Measurements from ENCODE around the gene ZSWIM7. TPM values are rescaled to one million over a fixed set of nuclear protein-coding genes. Genes with fewer than 3 reads are reported as not detected.
A peak's percentile ranks its signal among the peaks of the same experiment; 100 is the strongest.

The ZSWIM7 gene
- total and polyA plus RNA-seq, 7 experiments from 2014 or later: 10.0 to 82.7 (median 39.0) TPM

GRCh38 chr17:16023881-16024280 lies 24.4 kb upstream of the ZSWIM7 start:
- ATAC-seq (no peak), DNase-seq (no peak)
- Histone ChIP-seq H3K27ac (ENCODE audit: low read depth, low read length) (no peak overlapping the region), H3K9me3 (ENCODE audit: control insufficient read depth in 2 of 3, low read length in 3 of 3) (no peaks in the 10 kb centered on the region), H3K4me1 (ENCODE audit: control insufficient read depth in 2 of 2, insufficient read depth in 2 of 2, low read length in 2 of 2) (no peaks in the 10 kb centered on the region), H3K4me3 (ENCODE audit: low read length) (no peak overlapping the region), H3K36me3 (ENCODE audit: control insufficient read depth in 2 of 3, insufficient read depth in 3 of 3, low read length in 3 of 3) (peaks cover 14 to 57% (median 35%) of the 10 kb centered on the region in 3 experiments), H3K27me3 (ENCODE audit: control insufficient read depth in 2 of 2, insufficient read depth in 2 of 2, low read length in 2 of 2) (no peaks in the 10 kb centered on the region)
- ChIA-PET CTCF (no interaction called here), POLR2A (interaction anchor here (0.7 kb wide), 1 partner anchor 22 kb away, joined by 3 read pairs; no protein-coding TSS in a partner anchor)
- no peaks in the 10 kb centered on the region for H3K27me3 Mint-ChIP-seq
- H3K4me1 Mint-ChIP-seq: peaks cover 0 to 30% (median 19%) of the 10 kb centered on the region in 7 donors
- no peaks in the 10 kb centered on the region for H3K9me3 Mint-ChIP-seq
- H3K36me3 Mint-ChIP-seq: peaks cover 20 to 55% (median 35%) of the 10 kb centered on the region in 5 donors
- intact Hi-C loops (cut with micrococcal nuclease): loop anchor here in 1 of 2 donors (10.0 kb wide), 1 partner anchor 191 kb away; the partner anchor contains the start of genes NCOR1 and PIGL
- H3K4me3 Mint-ChIP-seq: no peak overlapping the region
- H3K27ac Mint-ChIP-seq: peak overlapping the region in 1 of 9 donors; percentile 82

GRCh38 chr17:16019347-16019746 lies 19.8 kb upstream of the ZSWIM7 start:
- H3K27me3 Mint-ChIP-seq: no peaks in the 10 kb centered on the region
- intact Hi-C loops (cut with micrococcal nuclease): no loop called here
- POLR2A ChIA-PET: interaction anchor here (0.6 kb wide), 1 partner anchor 134 kb away, joined by 3 read pairs; no protein-coding TSS in a partner anchor
- CTCF ChIA-PET: no interaction called here
- H3K9me3 Mint-ChIP-seq: no peaks in the 10 kb centered on the region
- Histone ChIP-seq H3K4me1 (ENCODE audit: control insufficient read depth in 2 of 2, insufficient read depth in 2 of 2, low read length in 2 of 2) (no peaks in the 10 kb centered on the region), H3K9me3 (ENCODE audit: control insufficient read depth in 2 of 3, low read length in 3 of 3) (no peaks in the 10 kb centered on the region), H3K4me3 (ENCODE audit: low read length) (no peak overlapping the region), H3K36me3 (ENCODE audit: control insufficient read depth in 2 of 3, insufficient read depth in 3 of 3, low read length in 3 of 3) (peaks cover 7 to 31% (median 12%) of the 10 kb centered on the region in 3 experiments), H3K27me3 (ENCODE audit: control insufficient read depth in 2 of 2, insufficient read depth in 2 of 2, low read length in 2 of 2) (no peaks in the 10 kb centered on the region), H3K27ac (ENCODE audit: low read depth, low read length) (no peak overlapping the region)
- no peak for DNase-seq
- no peak for ATAC-seq
- peaks cover 8 to 36% (median 20%) of the 10 kb centered on the region in 5 donors for H3K36me3 Mint-ChIP-seq
- H3K4me1 Mint-ChIP-seq: peaks cover 4 to 39% (median 15%) of the 10 kb centered on the region in 7 donors
- peak overlapping the region in 6 of 9 donors; percentile 23 to 82 (median 56) for H3K27ac Mint-ChIP-seq
- H3K4me3 Mint-ChIP-seq: no peak overlapping the region

- Histone ChIP-seq H3K36me3 (ENCODE audit: control insufficient read depth in 2 of 3, insufficient read depth in 3 of 3, low read length in 3 of 3) (peaks cover 7 to 26% (median 22%) of the 10 kb centered on the region in 3 experiments), H3K27ac (ENCODE audit: low read depth, low read length) (no peak overlapping the region), H3K4me3 (ENCODE audit: low read length) (no peak overlapping the region), H3K9me3 (ENCODE audit: control insufficient read depth in 2 of 3, low read length in 3 of 3) (no peaks in the 10 kb centered on the region), H3K27me3 (ENCODE audit: control insufficient read depth in 2 of 2, insufficient read depth in 2 of 2, low read length in 2 of 2) (no peaks in the 10 kb centered on the region), H3K4me1 (ENCODE audit: control insufficient read depth in 2 of 2, insufficient read depth in 2 of 2, low read length in 2 of 2) (no peaks in the 10 kb centered on the region)
- ATAC-seq (no peak), DNase-seq (no peak)
- intact Hi-C loops (cut with micrococcal nuclease): no loop called here
- CTCF ChIA-PET: no interaction called here
- POLR2A ChIA-PET: interaction anchor here (0.5 to 0.7 kb wide), 2 partner anchors 9 to 36 kb away, joined by 3 to 4 read pairs; no protein-coding TSS in a partner anchor
- H3K4me1 Mint-ChIP-seq: peaks cover 7 to 30% (median 15%) of the 10 kb centered on the region in 7 donors
- H3K27ac Mint-ChIP-seq: peak overlapping the region in 3 of 9 donors; percentile 9 to 34 (median 19)
- H3K36me3 Mint-ChIP-seq: peaks cover 3 to 42% (median 23%) of the 10 kb centered on the region in 5 donors
- no peak overlapping the region for H3K4me3 Mint-ChIP-seq
- no peaks in the 10 kb centered on the region for H3K27me3 Mint-ChIP-seq
- no peaks in the 10 kb centered on the region for H3K9me3 Mint-ChIP-seq
These were observed 14.5 kb upstream of the ZSWIM7 start for GRCh38 chr17:16013943-16014407.

GRCh38 chr17:16007439-16007838 lies 7.9 kb upstream of the ZSWIM7 start:
- Mint-ChIP-seq H3K36me3 (peaks cover 21 to 58% (median 50%) of the 10 kb centered on the region in 5 donors), H3K4me1 (peaks cover 13 to 38% (median 24%) of the 10 kb centered on the region in 7 donors), H3K27me3 (no peaks in the 10 kb centered on the region), H3K4me3 (no peak overlapping the region), H3K27ac (peak overlapping the region in 2 of 9 donors; percentile 5 to 26), H3K9me3 (peaks cover 0 to 2% (median 0%) of the 10 kb centered on the region in 11 donors)
- peaks cover 12 to 65% (median 34%) of the 10 kb centered on the region in 3 experiments for H3K36me3 ChIP-seq (ENCODE audit: control insufficient read depth in 2 of 3, insufficient read depth in 3 of 3, low read length in 3 of 3)
- H3K27me3 ChIP-seq (ENCODE audit: control insufficient read depth in 2 of 2, insufficient read depth in 2 of 2, low read length in 2 of 2): no peaks in the 10 kb centered on the region
- no peak overlapping the region for H3K27ac ChIP-seq (ENCODE audit: low read depth, low read length)
- no peaks in the 10 kb centered on the region for H3K9me3 ChIP-seq (ENCODE audit: control insufficient read depth in 2 of 3, low read length in 3 of 3)
- H3K4me3 ChIP-seq (ENCODE audit: low read length): no peak overlapping the region
- POLR2A ChIA-PET: no interaction called here
- no peak for ATAC-seq
- no peaks in the 10 kb centered on the region for H3K4me1 ChIP-seq (ENCODE audit: control insufficient read depth in 2 of 2, insufficient read depth in 2 of 2, low read length in 2 of 2)
- CTCF ChIA-PET: interaction anchor here (0.5 kb wide), 1 partner anchor 9 kb away, joined by 3 read pairs; no protein-coding TSS in a partner anchor
- DNase-seq: no peak
- intact Hi-C loops (cut with micrococcal nuclease): loop anchor here in 1 of 2 donors (10.0 kb wide), 1 partner anchor 1703 kb away; the partner anchor contains the start of gene HS3ST3B1

GRCh38 chr17:16005636-16006035 lies 6.1 kb upstream of the ZSWIM7 start:
- peaks cover 9 to 10% of the 10 kb centered on the region in 2 donors for H3K4me1 ChIP-seq (ENCODE audit: control insufficient read depth in 2 of 2, insufficient read depth in 2 of 2, low read length in 2 of 2)
- H3K9me3 ChIP-seq (ENCODE audit: control insufficient read depth in 2 of 3, low read length in 3 of 3): no peaks in the 10 kb centered on the region
- no peaks in the 10 kb centered on the region for H3K27me3 ChIP-seq (ENCODE audit: control insufficient read depth in 2 of 2, insufficient read depth in 2 of 2, low read length in 2 of 2)
- peaks cover 12 to 77% (median 37%) of the 10 kb centered on the region in 3 experiments for H3K36me3 ChIP-seq (ENCODE audit: control insufficient read depth in 2 of 3, insufficient read depth in 3 of 3, low read length in 3 of 3)
- ATAC-seq: no peak
- CTCF ChIA-PET: no interaction called here
- POLR2A ChIA-PET: interaction anchor here (1.2 kb wide), 1 partner anchor 8 kb away, joined by 3 read pairs; no protein-coding TSS in a partner anchor
- peaks cover 25 to 68% (median 45%) of the 10 kb centered on the region in 5 donors for H3K36me3 Mint-ChIP-seq
- H3K27me3 Mint-ChIP-seq: no peaks in the 10 kb centered on the region
- H3K4me3 ChIP-seq (ENCODE audit: low read length): no peak overlapping the region
- intact Hi-C loops (cut with micrococcal nuclease): loop anchor here in 1 of 2 donors (10.0 kb wide), 1 partner anchor 1701 kb away; the partner anchor contains the start of gene HS3ST3B1
- peaks cover 22 to 49% (median 29%) of the 10 kb centered on the region in 7 donors for H3K4me1 Mint-ChIP-seq
- H3K27ac Mint-ChIP-seq: peak overlapping the region in 2 of 9 donors; percentile 23 to 80
- DNase-seq: no peak
- no peak overlapping the region for H3K27ac ChIP-seq (ENCODE audit: low read depth, low read length)
- peaks cover 0 to 5% (median 0%) of the 10 kb centered on the region in 11 donors for H3K9me3 Mint-ChIP-seq
- H3K4me3 Mint-ChIP-seq: no peak overlapping the region

GRCh38 chr17:16003841-16004240 lies 4.3 kb upstream of the ZSWIM7 start:
- Mint-ChIP-seq H3K9me3 (peaks cover 0 to 6% (median 0%) of the 10 kb centered on the region in 11 donors), H3K27ac (peak overlapping the region in 2 of 9 donors; percentile 17 to 56), H3K4me1 (peaks cover 27 to 51% (median 35%) of the 10 kb centered on the region in 7 donors), H3K36me3 (peaks cover 24 to 69% (median 43%) of the 10 kb centered on the region in 5 donors), H3K4me3 (no peak overlapping the region), H3K27me3 (no peaks in the 10 kb centered on the region)
- Histone ChIP-seq H3K27me3 (ENCODE audit: control insufficient read depth in 2 of 2, insufficient read depth in 2 of 2, low read length in 2 of 2) (no peaks in the 10 kb centered on the region), H3K36me3 (ENCODE audit: control insufficient read depth in 2 of 3, insufficient read depth in 3 of 3, low read length in 3 of 3) (peaks cover 12 to 71% (median 29%) of the 10 kb centered on the region in 3 experiments), H3K4me1 (ENCODE audit: control insufficient read depth in 2 of 2, insufficient read depth in 2 of 2, low read length in 2 of 2) (peaks cover 11 to 16% of the 10 kb centered on the region in 2 donors), H3K9me3 (ENCODE audit: control insufficient read depth in 2 of 3, low read length in 3 of 3) (no peaks in the 10 kb centered on the region), H3K4me3 (ENCODE audit: low read length) (no peak overlapping the region), H3K27ac (ENCODE audit: low read depth, low read length) (no peak overlapping the region)
- ATAC-seq (no peak), DNase-seq (no peak)
- ChIA-PET CTCF (no interaction called here), POLR2A (no interaction called here)
- intact Hi-C loops (cut with micrococcal nuclease): loop anchor here in 1 of 2 donors (10.0 kb wide), 1 partner anchor 1699 kb away; the partner anchor contains the start of gene HS3ST3B1

Data from naive thymus-derived CD4-positive, alpha-beta T cell (primary cell).